Activated CD8-positive, alpha-beta memory T cell treated with anti-CD3 and anti-CD28 coated beads for 4 hours (primary cell): ENCODE data around the gene FXYD4.
"Not testable (repeated sequence)": the region's sequence is repeated elsewhere in the genome, so short reads cannot be mapped to it uniquely, and the experiment has no call there.

Source experiments
- DNase-seq, 2 donors: peaks; one replicate each; pipeline ENCODE4 v3.0.0-alpha.2; 2020; ENCODE audit warnings: low read depth in 2 of 2

The FXYD4 gene, protein sequence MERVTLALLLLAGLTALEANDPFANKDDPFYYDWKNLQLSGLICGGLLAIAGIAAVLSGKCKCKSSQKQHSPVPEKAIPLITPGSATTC

DNA sequence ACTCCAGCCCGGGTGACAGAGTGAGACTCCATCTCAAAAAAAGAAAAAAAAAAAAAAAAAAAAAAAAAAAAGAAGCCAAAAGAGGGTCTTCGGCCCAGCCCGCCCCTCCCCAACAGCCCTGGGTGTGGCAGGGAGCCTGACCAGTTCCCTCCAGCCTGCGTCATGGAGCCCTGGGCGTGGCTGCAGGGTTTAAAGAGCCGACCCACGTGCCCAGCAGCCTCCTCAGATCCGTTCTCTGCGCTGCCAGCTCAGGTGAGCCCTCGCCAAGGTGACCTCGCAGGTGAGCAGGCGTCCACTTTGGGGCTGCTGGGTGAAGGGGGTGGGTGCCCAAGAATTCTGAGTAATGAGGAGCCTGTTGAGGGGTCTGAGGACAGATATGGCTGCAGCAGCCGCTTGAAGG, at the start of gene FXYD4:
FXYD4 (plus strand) TSS at position 219 of the 400 bp plus-strand sequence. CDS start 2,111 bp downstream, outside the sequence.
- no peak for DNase-seq

DNA sequence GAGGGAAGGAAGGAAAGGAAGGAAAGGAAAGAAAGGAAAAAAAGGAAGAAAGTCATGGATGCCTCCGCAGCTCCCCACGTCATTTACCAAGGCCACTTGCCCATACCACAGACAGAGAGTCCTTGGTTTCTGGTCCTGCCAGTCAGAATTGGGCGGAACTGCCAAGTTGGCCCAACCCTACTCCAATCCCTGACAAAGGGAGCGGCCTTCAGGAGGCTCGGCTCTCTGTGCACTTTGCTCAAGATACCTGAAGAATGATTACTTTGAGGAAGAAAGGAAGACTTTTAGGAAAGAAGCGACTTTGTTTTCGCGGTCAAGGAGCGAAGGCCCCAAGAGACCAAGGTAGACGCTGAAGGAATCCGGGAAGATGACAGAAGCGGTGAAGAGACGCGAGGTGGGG, 49.1 kb upstream of the FXYD4 start:
- no peak for DNase-seq

DNA sequence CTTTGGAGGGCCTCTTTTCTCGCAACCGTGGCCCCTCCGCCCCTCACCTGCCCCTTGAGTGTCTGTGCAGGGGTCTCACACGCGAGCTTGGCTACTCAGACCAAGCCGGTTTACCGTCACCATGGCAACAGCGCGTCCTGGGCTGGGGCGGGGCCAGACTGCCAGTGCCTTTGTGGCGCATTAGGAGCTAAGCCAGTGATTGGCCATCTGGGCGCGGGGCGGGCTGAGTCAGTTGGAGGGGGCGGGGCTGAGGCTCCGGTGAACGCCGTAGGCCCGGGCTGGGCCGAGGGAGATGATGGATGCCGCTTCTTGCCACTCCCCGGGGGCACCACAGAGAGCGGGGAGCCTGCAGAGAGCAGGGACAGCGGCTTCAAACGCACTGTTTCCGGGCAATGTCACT, 48.7 kb upstream of the FXYD4 start:
- peak; percentile 43 to 66 for DNase-seq

DNA sequence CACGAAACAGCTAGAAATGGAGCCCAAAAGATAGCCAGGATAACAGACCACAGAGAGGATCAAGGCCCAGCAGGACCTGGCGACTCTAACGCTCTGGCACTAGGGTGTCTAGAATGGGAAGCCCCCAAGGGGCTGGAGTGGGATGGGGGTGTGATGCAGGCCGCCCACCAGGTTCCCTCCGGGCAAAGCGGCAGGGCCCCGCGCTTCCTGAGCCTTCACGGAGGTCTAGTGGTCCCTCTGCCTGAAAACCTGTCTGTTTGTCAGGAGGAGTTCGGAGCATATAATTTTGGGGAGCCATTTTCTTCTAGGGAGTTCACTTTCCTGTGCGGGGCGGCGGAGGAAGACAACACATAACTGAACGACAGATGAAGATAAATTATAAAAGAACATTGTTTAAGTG, 48.2 kb upstream of the FXYD4 start:
- DNase-seq = no peak

DNA sequence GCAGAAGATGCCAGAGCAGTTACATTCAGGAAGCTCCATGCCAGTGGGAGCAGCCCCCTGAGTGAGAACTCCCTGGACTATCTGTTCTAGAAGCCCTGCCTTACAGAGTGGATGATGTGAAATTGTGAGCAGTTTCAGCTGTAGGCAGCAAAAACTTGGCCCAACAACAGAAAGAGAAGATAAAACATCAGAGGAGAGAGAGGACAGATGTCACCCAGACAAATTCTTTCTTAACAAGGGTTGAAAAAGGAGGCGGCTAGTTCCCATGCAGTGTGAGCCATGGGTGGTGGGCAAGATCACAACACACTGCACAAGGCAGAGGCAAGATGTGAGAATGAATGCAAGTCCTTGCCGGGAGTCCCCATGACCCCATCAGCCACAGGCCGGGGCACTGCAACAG, 46.6 kb upstream of the FXYD4 start:
- no peak for DNase-seq

DNA sequence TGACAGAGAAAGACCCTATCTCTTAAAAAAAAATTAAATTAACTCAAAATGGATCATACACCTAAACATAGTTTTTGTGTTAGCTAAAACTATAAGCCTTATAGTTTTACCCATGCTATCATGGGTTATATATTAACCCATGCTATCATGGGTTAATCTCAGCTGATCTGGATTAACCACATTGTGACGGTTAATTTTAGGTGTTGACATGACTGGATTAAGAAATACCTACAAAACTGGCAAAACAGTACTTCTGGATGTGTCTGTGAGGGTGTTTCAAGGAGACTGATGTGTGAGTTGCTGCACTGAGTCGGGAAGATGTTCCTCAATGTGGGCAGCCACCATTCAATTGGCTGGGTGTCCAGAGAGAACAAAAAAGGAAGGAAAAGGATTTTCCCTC, 44.3 kb upstream of the FXYD4 start:
- DNase-seq = no peak

DNA sequence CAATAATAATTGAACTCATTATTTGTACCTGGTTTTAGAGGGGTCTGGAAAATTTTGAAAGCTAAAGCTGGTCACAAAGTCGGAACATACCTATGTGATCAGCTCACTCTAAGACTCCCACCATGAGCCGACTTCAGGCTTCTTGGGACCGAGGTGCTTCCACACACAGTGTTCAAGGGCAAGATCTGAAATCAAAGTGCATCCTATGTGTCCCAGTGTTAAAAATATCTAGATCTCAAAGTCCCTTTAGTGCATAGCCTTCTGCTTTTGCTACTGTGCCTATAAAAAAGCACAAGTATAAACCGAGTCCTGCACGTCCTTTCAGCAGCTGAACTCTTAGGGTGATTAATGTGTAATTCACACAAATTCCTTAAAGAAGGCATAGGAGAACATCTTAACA, 43.5 kb upstream of the FXYD4 start:
- no peak for DNase-seq

DNA sequence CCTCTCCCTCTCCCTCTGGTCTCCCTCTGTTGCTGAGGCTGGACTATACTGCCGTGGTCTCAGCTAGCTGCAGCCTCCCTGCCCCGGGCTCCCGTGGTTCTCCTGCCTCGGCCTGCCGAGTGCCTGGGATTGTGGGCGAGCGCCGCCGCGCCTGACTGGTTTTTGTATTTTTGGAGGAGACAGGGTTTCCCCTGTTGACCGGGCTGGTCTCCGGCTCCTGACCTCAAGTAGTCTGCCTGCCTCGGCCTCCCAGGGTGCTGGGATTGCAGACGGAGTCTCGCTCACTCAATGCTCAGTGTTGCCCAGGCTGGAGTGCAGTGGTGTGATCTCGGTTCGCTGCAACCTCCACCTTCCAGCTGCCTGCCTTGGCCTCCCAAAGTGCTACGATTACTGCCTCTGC, 42.6 kb upstream of the FXYD4 start:
- DNase-seq = not testable (repeated sequence)

DNA sequence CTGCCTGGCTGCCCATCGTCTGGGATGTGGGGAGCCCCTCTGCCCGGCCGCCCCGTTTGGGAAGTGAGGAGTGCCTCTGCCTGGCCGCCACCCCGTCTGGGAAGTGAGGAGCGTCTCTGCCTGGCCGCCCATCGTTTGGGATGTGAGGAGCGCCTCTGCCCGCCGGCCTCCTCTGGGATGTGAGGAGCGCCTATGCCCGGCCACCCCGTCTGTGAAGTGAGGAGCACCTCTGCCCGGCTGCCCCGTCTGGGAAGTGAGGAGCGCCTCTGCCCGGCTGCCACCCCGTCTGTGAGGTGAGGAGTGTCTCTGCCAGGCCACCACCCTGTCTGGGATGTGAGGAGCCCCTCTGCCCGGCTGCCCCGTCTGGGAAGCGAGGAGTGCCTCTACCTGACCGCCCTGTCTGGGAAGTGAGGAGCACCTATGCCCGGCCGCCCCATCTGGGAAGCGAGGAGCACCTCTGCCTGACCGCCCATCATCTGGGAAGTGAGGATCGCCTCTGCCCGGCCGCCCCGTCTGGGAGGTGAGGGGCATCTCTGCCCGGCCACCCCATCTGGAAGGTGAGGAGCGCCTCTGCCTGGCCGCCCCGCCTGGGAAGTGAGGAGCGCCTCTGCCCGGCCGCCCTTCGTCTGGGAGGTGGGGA, 42.1 kb upstream of the FXYD4 start:
- not testable (repeated sequence) for DNase-seq

DNA sequence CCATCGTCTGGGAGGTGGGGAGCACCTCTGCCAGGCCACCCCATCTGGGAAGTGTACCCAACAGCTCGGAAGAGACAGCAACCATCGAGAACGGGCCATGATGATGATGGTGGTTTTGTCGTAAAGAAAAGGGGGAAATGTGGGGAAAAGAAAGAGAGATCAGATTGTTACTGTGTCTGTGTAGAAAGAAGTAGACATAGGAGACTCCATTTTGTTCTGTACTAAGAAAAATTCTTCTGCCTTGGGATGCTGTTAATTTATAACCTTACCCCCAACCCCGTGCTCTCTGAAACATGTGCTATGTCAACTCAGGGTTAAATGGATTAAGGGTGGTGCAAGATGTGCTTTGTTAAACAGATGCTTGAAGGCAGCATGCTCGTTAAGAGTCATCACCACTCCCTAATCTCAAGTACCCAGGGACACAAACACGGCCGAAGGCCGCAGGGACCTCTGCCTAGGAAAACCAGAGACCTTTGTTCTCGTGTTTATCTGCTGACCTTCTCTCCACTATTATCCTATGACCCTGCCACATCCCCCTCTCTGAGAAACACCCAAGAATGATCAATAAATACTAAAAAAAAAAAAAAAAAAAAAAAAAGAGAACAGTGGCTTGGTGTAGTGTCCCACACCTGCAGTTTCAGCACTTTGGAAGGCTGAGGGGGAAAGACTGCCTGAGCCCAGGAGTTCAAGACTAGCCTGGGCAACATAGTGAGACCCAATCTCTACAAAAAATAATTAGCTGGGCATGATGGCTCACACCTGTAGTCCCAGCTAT, 41.2 kb upstream of the FXYD4 start:
- DNase-seq = not testable (repeated sequence)

DNA sequence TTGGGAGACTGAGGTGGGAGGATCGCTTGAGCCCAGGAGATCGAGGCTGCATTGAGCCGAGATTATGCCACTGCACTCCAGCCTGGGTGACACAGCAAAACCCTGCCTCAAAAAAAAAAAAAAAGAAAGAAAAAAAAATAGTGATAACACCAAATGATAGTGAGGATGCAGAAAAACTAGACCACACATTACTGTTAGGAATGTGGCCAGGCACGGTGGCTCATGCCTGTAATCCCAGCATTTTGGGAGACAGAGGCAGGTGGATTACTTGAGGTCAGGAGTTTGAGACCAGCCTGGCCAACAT, 40.7 kb upstream of the FXYD4 start:
- DNase-seq = not testable (repeated sequence)

DNA sequence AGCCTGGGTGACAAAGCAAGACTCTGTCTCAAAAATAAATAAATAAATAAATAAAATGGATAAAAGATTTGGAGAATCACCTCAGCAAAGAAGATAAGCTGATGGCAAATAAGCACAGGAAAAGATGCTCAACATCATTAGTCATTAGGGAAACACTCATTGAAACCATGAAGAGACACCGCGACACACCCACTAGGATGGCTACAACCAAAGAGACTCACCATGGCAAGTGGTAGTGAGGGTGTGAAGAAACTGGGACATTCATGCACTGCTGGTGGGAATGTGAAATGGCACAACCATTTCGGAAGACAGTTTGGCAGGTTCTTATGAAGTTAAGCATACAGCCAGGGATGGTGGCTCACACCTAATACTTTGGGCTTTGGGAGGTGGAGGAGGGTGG, 37.8 kb upstream of the FXYD4 start:
- no peak for DNase-seq

DNA sequence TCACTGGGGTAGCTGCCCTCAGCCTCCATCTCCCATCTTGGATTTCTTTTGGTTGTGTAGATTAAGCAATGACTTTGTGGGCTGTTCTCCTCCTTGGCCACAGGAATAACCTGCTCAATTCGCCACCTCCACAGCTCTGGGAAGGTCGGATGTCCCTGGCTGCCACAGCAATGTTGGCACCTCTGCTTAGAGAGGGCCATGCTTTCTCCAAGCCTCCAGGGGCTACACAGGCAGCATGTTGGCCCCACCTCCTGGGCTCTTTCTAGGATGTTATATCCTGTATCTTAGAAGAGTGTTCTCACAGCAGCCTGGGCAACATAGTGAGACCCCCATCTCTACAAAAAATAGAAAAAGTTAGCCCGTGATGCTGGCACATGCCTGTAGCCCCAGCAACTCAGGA, 35.4 kb upstream of the FXYD4 start:
- DNase-seq = no peak

DNA sequence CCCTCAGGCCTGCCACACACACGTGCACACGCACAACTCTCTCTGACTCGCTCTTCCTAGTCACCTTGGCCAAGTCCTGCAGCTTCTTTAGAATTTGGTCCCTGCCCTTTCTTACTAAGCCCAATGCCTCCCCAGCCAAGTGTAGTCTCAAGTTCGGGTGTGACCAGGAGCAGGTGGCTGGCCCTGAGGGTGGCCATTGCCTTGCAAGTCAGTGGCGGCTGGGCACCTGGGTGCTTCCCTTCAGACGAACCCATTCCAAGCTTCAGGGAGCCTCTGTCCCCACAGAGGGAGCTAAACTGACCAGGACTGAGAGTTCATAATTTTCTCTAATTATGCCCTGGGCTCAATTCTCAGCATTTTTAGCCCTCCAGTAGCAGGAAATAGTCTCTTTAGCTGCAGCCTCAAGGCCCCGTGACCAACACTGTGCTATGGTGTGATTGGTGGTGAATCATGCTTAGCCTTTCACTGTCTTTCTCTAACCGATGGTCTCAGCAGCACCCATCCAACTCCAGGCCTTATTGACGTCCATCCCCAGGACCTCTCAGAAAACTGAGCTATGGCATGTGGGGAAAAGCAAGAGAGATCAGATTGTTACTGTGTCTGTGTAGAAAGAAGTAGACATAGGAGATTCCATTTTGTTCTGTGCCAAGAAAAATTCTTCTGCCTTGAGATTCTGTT, 34.7 kb upstream of the FXYD4 start:
- DNase-seq = no peak

DNA sequence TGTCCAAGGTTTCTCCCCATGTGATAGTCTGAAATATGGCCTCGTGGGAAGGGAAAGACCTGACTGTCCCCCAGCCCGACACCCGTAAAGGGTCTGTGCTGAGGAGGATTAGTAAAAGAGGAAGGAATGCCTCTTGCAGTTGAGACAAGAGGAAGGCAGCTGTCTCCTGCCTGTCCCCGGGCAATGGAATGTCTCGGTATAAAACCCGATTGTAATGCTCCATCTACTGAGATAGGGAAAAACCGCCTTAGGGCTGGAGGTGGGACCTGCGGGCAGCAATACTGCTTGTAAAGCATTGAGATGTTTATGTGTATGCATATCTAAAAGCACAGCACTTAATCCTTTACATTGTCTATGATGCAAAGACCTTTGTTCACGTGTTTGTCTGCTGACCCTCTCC, 33.9 kb upstream of the FXYD4 start:
- DNase-seq = not testable (repeated sequence)

DNA sequence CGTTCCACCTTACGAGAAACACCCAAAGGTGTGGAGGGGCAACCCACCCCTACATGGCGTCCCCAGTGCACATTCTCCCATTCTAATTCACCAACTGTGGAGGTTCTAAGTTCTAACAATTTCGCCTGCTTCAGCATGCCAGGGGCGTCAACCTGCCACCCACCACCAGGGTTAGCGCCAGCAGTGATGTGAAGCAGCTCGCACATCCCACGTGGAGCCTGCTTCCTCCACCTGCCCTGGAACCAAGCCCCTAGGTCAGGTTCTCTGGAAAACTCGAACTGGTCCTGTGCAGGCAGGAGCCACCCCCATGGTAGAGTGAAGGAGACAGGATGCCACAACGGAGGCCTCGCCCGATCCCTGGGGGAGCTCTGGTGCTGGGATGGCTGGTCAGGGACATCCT, 33.3 kb upstream of the FXYD4 start:
- no peak for DNase-seq

DNA sequence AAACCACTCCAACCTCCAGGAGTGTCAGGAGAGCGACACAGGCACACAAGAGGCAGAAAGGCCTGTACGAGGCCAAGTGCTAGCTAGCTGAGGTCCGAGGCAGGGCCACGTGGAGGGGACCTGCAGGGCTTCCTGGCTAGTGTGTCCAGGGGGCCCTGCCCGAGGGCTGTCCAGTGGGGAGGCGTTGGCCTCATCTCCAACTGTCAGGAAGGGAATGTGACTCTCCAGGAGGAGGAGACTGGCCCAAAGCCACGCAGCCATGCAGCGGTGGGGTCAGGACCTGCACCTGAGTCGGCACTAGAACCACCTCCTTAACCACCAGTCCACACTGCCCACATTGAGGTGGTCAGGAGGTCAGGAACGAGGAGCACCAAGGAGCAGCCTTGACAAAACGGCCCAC, 32.3 kb upstream of the FXYD4 start:
- DNase-seq = no peak

DNA sequence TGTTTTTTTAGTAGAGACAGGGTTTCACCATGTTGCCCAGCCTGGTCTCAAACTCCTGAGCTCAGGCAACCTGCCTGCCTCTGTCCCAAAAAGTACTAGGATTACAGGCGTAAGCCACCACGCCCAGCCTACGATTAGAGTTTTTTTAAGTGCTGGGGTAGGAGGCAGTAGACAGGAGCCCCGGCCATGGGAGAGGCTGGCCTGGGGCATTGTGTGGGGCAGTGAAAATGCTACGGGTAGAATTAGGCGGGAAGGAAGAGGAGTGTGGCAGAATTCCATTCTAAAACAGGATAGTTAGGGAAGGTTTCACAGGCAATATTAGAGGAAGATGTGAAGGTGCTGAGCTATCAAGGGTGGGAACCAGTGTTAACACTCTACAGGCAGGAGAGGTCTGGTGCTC, 31.3 kb upstream of the FXYD4 start:
- no peak for DNase-seq

DNA sequence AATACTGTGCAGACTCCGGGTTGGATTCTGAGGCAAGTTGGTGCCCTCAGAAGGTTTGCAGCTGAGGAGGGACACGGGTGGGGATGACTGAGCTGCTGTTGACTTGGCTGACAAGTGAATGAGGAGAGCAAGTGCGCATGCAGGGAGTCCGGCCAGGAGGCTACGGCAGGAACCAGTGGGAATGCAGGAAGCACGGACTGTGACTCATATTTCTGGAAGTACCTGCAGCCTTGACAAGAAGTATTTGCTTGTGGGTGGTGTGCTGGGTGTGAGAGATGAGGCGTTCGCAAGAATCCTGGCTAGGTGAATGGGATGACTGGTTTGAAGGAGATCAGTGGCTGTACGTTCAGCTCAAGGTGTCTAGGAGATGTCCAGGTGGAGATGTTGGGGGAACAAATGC, 30.8 kb upstream of the FXYD4 start:
- DNase-seq = no peak

DNA sequence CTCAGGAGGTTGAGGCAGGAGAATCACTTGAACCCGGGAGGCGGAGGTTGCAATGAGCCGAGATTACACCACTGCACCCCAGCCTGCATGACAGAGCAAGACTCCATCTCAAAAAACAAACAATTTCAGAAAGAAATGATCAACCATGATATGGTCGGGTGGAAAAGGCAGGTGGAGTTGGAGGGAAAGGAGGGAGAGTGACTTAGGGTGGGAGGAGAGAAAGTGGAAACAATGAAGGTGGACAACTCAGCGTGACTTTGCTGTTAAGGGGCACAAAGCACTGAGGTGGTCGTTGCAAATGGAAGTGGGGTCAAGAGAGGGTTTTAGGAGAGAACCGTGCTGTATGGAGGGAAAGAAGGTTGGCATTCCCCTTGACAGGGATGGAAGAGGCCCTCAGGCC, 30.0 kb upstream of the FXYD4 start:
- no peak for DNase-seq

DNA sequence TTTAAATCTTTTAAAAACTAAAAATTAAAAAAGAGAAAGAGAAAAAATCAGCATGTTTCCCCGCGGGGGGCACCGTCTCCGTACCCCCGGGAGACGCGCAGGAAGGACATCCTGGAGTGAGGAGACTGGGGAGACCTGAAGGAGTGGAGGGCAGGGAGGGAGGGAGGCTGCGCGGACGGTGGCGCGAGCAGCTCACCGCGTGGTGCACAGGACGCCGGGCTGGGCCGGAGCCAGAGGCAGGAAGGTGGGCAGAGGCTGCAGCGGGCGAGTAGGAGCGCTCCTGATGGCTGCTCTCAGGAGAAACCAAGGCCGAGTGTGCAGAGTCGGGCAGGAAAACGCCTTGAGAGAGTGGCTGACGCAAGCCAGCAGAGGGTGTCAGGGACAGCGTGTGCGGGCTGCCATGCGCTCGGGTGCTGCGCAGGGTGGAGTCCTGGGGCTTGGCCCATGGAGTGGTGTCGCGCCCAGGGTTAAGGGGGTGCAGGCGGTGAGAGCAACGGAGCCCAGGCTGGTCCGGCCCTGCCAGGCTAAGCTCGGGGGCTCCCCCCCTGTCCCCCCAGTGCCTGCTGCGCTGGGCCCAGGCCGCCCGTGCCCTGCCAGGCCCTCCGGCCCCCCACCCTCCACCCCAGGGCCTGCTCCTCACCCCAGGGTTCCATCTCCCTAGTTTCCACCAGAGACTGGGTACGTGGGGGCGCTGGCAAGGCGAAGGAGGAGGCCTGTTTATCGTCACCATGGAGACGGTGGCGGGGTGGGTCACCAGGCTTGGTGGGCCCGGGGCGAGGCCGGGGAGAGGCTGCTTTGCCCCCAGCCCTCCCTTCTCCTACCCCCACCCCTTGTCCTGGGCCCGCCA, 28.9 kb upstream of the FXYD4 start:
- no peak for DNase-seq

DNA sequence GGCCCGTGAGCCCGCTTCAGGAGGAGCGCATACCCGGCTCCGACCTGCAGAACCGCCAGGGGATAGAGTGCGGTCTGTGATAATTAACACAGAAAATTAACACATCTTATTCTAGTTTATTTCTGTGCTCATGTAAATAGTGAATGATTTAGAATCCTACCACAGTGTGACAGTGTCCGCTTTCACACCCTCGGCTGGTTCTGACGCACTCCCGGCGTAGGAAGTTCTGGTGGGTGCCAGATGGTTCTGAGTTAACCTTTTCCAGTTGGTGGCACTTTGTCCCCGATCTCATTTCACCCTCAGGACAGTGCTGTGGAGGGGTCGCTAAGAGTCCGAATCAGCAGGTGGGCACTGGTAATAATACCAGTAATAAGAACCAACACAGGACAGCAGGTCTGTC, 28.3 kb upstream of the FXYD4 start:
- no peak for DNase-seq
